Epithelial cell of proximal tubule (primary cell): ENCODE measurements around the gene OR10D3. TPM values are rescaled to one million over a fixed set of nuclear protein-coding genes. Genes with fewer than 3 reads are reported as not detected.

ENCODE experiments used
- DNase-seq: peaks from one replicate; pipeline ENCODE4 v3.0.0-alpha.2; 2011; ENCODE audit warnings: low read depth
- H3K4me3 ChIP-seq: 2 replicates; pipeline ENCODE4 v1.5.1; 2011; ENCODE audit warnings: low read depth, mild to moderate bottlenecking, low read length
- CTCF ChIP-seq: conservative IDR thresholded peaks from 2 replicates; pipeline ENCODE4 v1.5.1; 2012; ENCODE audit warnings: low read depth, mild to moderate bottlenecking, low read length
- total RNA-seq: library from RNA; depleted of rRNA; stranded (reverse); fragments of >200 nt; gene quantifications from 2 replicates; pipeline ENCODE4 v1.2.3, GENCODE V29; 2015

OR10D3 gene, protein sequence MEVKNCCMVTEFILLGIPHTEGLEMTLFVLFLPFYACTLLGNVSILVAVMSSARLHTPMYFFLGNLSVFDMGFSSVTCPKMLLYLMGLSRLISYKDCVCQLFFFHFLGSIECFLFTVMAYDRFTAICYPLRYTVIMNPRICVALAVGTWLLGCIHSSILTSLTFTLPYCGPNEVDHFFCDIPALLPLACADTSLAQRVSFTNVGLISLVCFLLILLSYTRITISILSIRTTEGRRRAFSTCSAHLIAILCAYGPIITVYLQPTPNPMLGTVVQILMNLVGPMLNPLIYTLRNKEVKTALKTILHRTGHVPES
- not detected in 2 replicates for total RNA-seq

DNA sequence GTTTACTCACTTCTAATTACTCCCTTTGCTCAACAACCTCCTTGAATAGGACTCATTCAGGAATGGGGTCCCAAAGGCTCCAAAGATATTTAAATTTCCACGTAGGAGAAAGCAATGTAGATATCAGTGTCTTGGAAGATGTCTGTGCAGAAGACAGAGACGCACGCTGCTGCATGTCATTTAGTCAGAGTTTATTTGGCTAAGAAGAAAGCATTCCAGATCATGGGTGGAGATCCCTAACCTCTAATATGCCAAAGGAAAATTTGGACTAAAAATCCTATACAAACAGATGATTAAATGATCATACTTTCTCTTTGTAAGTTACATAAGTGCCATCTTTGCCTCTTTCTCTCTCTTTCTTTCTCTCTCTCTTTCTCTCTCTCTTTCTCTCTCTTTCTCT, at the start of gene OR10D3:
Gene OR10D3 (plus strand): TSS at position 278 of the 400 bp plus-strand sequence. CDS start 1,925 bp downstream, outside the sequence.
- DNase-seq: no peak
- no peak within 1 kb of the TSS for H3K4me3 ChIP-seq
- TF ChIP-seq CTCF: no peak

DNA sequence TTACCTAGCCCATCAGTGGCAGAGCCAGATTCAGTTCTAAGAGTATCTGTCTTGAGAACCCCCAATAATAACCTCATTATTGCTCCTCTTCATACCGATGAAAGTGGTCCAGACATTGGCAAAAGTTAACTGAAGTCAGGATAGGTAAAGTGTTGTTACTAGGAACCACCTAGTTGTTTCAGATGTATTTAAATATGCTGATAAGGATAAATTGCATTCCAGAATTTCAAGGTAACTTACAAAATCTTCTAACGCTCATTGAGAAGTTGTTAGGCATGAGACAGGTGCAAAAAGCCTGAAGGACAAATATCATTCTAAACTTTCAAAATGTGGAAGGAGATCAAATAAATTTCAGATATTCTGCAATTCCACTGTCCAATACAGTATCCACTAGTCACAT, 40.1 kb upstream of the OR10D3 start:
- no peak for TF ChIP-seq CTCF
- DNase-seq: no peak
- no peak overlapping the region for H3K4me3 ChIP-seq

- no peak for DNase-seq
- no peak for TF ChIP-seq CTCF
- H3K4me3 ChIP-seq: no peak overlapping the region
Measured at GRCh38 chr11:124147951-124148350, 35.2 kb upstream of the OR10D3 start.

DNA sequence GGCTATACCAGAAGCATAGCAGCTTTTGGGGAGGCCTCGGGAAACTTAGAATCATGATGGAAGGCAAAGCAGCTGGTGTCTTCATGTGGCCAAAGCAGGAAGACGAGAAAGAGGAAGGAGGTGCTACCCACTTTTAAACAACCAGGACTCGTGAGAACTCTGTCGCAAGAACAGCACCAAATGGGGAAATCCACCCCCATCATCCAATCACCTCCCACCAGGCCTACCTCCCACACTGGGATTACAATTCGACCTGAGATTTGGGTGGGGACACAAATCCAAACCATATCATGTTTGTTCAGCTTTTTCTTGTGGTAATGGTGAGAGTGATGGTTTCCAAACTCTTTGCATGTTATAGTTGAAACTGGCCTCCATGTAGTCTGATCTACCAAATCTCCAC, 32.5 kb upstream of the OR10D3 start:
- no peak for TF ChIP-seq CTCF
- no peak overlapping the region for H3K4me3 ChIP-seq
- no peak for DNase-seq

DNA sequence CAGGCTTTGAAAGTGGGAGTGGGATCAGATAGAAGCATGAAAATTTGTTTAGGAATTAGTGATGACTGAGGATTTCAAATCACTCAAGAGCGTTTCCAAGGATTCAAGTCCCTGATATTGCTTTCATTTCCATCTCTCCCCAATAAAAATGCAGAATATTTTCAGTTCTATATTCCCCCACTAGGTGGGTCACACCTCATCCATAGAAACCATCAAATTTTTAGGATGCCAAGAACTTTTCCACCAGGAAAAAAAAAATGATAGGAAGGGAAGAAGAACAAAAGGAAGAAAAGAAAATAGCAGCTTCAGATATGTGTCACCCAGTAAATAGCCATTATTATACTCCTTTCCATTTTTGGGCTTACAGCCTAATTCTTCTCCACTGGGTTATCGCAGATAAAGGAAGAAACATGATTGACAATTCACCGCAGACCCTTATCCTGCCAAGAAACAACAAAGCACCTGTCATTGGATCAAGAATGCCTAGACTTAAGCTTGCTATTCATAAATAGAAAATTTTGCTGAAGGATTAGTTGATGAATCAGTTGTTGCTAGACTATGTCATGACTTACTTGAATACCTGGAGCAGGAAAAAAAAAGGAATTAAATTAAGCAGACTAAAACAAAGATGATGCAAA, 30.3 kb upstream of the OR10D3 start:
- H3K4me3 ChIP-seq: no peak overlapping the region
- TF ChIP-seq CTCF: peak; percentile 8
- no peak for DNase-seq

- no peak overlapping the region for H3K4me3 ChIP-seq
- DNase-seq: no peak
- no peak for TF ChIP-seq CTCF
Measured at GRCh38 chr11:124153821-124154220, 29.3 kb upstream of the OR10D3 start.

DNA sequence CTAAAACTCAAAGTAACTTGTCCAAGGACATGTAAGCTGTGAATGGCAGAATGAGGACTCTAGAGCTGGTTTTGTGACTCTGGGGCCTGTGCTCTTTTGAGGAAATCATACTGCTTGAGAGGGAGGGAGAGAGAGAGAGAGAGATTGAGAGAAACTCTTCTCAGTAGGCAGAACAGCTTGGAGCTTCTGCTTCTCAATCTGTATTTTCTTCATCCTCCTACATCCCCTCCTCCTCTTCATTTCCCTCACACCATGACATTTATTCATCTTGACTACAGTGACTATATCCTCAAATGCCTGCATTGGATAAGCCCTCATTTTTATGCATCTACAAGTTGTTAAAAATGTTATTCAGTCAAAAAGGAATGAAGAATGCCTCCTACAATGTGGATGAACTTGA, 23.7 kb upstream of the OR10D3 start:
- H3K4me3 ChIP-seq: no peak overlapping the region
- no peak for DNase-seq
- no peak for TF ChIP-seq CTCF
